IMR-90 (cell line): ENCODE data around the gene CAPN7. TPM values are rescaled to one million over a fixed set of nuclear protein-coding genes. Genes with fewer than 3 reads are reported as not detected.

Source experiments
- ATAC-seq: fragments of 200-7000 bp; cut with Tn5 transposase; 2 replicates; pipeline ENCODE4 v1.9.1; 2020; ENCODE audit warnings: low read depth, mild to moderate bottlenecking, moderate library complexity
- BruUV-seq: library from RNA; stranded (reverse); fragments of 400-500 nt; replicated peaks from 2 replicates; lab custom pipeline; 2021; lab: Mats Ljungman, UMichigan
- CTCF ChIA-PET: fragments of 300-600 bp; formaldehyde crosslinking; extraction: SDS; loops from one replicate; lab custom pipeline; 2021; ENCODE audit warnings: antibody characterized with exemption; lab: Yijun Ruan, JAX
- POLR2A ChIA-PET: fragments of 300-600 bp; sonication (Branson Sonifier 250); formaldehyde crosslinking; loops from one replicate; lab custom pipeline; 2022; ENCODE audit warnings: antibody characterized with exemption; ENCODE audit not compliant: unreplicated experiment; lab: Charles Lee
- DNase-seq: peaks from one replicate; pipeline ENCODE4 v3.0.0; 2013
- H2AFZ ChIP-seq: replicated peaks from 2 replicates; pipeline ENCODE3; 2013; ENCODE audit warnings: low read length, mild to moderate bottlenecking; ENCODE audit not compliant: poor library complexity
- H2AK5ac ChIP-seq: 2 replicates; pipeline ENCODE4 v1.6.1; 2013; ENCODE audit warnings: low read depth, low read length, inconsistent platforms
- H2AK9ac ChIP-seq: replicated peaks from 2 replicates; pipeline ENCODE3; 2013; ENCODE audit warnings: mild to moderate bottlenecking, low read depth, low read length, moderate library complexity; ENCODE audit not compliant: poor library complexity
- H2BK120ac ChIP-seq: 2 replicates; pipeline ENCODE4 v1.6.1; 2013; ENCODE audit warnings: low read depth, low read length, inconsistent platforms
- H2BK15ac ChIP-seq: 3 replicates; pipeline ENCODE4 v1.6.1; 2013; ENCODE audit warnings: low read depth, low read length, inconsistent platforms
- H2BK20ac ChIP-seq: 2 replicates; pipeline ENCODE4 v1.6.1; 2013; ENCODE audit warnings: low read depth, mild to moderate bottlenecking, inconsistent platforms, low read length, moderate library complexity
- H2BK5ac ChIP-seq: 2 replicates; pipeline ENCODE4 v1.6.1; 2013; ENCODE audit warnings: mild to moderate bottlenecking, low read depth, low read length, inconsistent platforms; ENCODE audit not compliant: poor library complexity, severe bottlenecking
- H3K14ac ChIP-seq: replicated peaks from 2 replicates; pipeline ENCODE4 v1.6.1; 2013; ENCODE audit warnings: low read depth, low read length, inconsistent platforms
- H3K18ac ChIP-seq: 2 replicates; pipeline ENCODE4 v1.6.1; 2013; ENCODE audit warnings: low read depth, low read length, control low read depth
- H3K23ac ChIP-seq: 2 replicates; pipeline ENCODE4 v1.6.1; 2013; ENCODE audit warnings: low read depth, low read length, inconsistent platforms
- H3K27ac ChIP-seq: 2 replicates; pipeline ENCODE4 v1.5.1; 2013; ENCODE audit warnings: mild to moderate bottlenecking, control low read depth, low read length; ENCODE audit not compliant: insufficient read depth
- H3K27me3 ChIP-seq: 2 replicates; pipeline ENCODE4 v1.6.1; 2013; ENCODE audit warnings: low read length; ENCODE audit not compliant: control insufficient read depth, insufficient read depth
- H3K36me3 ChIP-seq: 2 replicates; pipeline ENCODE4 v1.6.1; 2013; ENCODE audit warnings: low read length, mixed read lengths; ENCODE audit not compliant: control insufficient read depth, insufficient read depth
- H3K4ac ChIP-seq: 2 replicates; pipeline ENCODE4 v1.6.1; 2013; ENCODE audit warnings: low read depth, low read length, inconsistent platforms
- H3K4me1 ChIP-seq: 2 replicates; pipeline ENCODE4 v1.6.1; 2013; ENCODE audit warnings: low read length, mixed read lengths; ENCODE audit not compliant: control insufficient read depth, insufficient read depth
- H3K4me2 ChIP-seq: 2 replicates; pipeline ENCODE4 v1.6.1; 2013; ENCODE audit warnings: low read depth, mild to moderate bottlenecking, control low read depth, low read length, moderate library complexity
- H3K4me3 ChIP-seq: 2 replicates; pipeline ENCODE4 v1.5.1; 2013; ENCODE audit warnings: low read depth, mild to moderate bottlenecking, control low read depth, low read length, moderate library complexity; ENCODE audit not compliant: insufficient read depth
- H3K56ac ChIP-seq: 2 replicates; pipeline ENCODE4 v1.6.1; 2013; ENCODE audit warnings: low read length, inconsistent platforms; ENCODE audit not compliant: insufficient read depth; ENCODE audit errors: extremely low read depth
- H3K79me1 ChIP-seq, 2 experiments: 2 replicates each; pipeline ENCODE4 v1.6.1; 2013; ENCODE audit warnings: low read length in 2 of 2, inconsistent platforms in 1 of 2, low read depth in 1 of 2
- H3K9ac ChIP-seq: 2 replicates; pipeline ENCODE4 v1.6.1; 2013; ENCODE audit warnings: low read depth, low read length, control low read depth
- H3K9me1 ChIP-seq: 2 replicates; pipeline ENCODE4 v1.6.1; 2013; ENCODE audit warnings: low read length, inconsistent platforms; ENCODE audit not compliant: insufficient read depth
- H3K9me3 ChIP-seq: 2 replicates; pipeline ENCODE4 v1.6.1; 2013; ENCODE audit warnings: low read length; ENCODE audit not compliant: control insufficient read depth, insufficient read depth
- H4K20me1 ChIP-seq: 2 replicates; pipeline ENCODE4 v1.6.1; 2013; ENCODE audit warnings: low read length, inconsistent platforms; ENCODE audit not compliant: insufficient read depth
- H4K5ac ChIP-seq: 2 replicates; pipeline ENCODE4 v1.6.1; 2013; ENCODE audit warnings: mild to moderate bottlenecking, low read depth, low read length, control low read depth
- H4K8ac ChIP-seq, 2 experiments: 2 replicates each; pipeline ENCODE4 v1.6.1; 2013; ENCODE audit warnings: low read depth in 2 of 2, low read length in 2 of 2, control low read depth in 1 of 2, inconsistent platforms in 1 of 2
- H4K91ac ChIP-seq: 2 replicates; pipeline ENCODE4 v1.6.1; 2013; ENCODE audit warnings: low read depth, low read length, inconsistent platforms; ENCODE audit not compliant: insufficient read depth
- BHLHE40 ChIP-seq: fragments of 150-350 bp; IDR thresholded peaks from 2 replicates; pipeline ENCODE4 v1.6.1; 2016; ENCODE audit warnings: mild to moderate bottlenecking, low read depth, low read length
- CEBPB ChIP-seq: IDR thresholded peaks from 2 replicates; pipeline ENCODE4 v1.6.1; 2012; ENCODE audit warnings: low read depth, low read length, improper control_type of control experiment
- CHD1 ChIP-seq: IDR thresholded peaks from 2 replicates; pipeline ENCODE4 v1.6.1; 2012; ENCODE audit warnings: low read depth, low read length, improper control_type of control experiment
- FOS ChIP-seq: fragments of 150-350 bp; IDR thresholded peaks from 2 replicates; pipeline ENCODE4 v1.6.1; 2016; ENCODE audit warnings: low read depth, low read length
- MAFK ChIP-seq: IDR thresholded peaks from 2 replicates; pipeline ENCODE4 v1.6.1; 2012; ENCODE audit warnings: low read depth, low read length, improper control_type of control experiment
- MAZ ChIP-seq: IDR thresholded peaks from 2 replicates; pipeline ENCODE4 v1.6.1; 2012; ENCODE audit warnings: low read depth, mild to moderate bottlenecking, low read length, improper control_type of control experiment, moderate library complexity, borderline replicate concordance
- MXI1 ChIP-seq: IDR thresholded peaks from 2 replicates; pipeline ENCODE4 v1.6.1; 2012; ENCODE audit warnings: low read depth, mild to moderate bottlenecking, low read length, moderate library complexity, borderline replicate concordance
- NFE2L2 ChIP-seq: fragments of 150-350 bp; IDR thresholded peaks from 2 replicates; pipeline ENCODE4 v1.6.1; 2016; ENCODE audit warnings: low read depth, mild to moderate bottlenecking, low read length
- POLR2A ChIP-seq: IDR thresholded peaks from 2 replicates; pipeline ENCODE4 v1.6.1; 2012; ENCODE audit warnings: mild to moderate bottlenecking, low read depth, low read length
- RAD21 ChIP-seq: IDR thresholded peaks from 2 replicates; pipeline ENCODE4 v1.6.1; 2012; ENCODE audit warnings: low read length, improper control_type of control experiment
- RCOR1 ChIP-seq: IDR thresholded peaks from 2 replicates; pipeline ENCODE4 v1.6.1; 2012; ENCODE audit warnings: mild to moderate bottlenecking, low read length, improper control_type of control experiment; ENCODE audit not compliant: insufficient replicate concordance
- RFX5 ChIP-seq: IDR thresholded peaks from 2 replicates; pipeline ENCODE4 v1.8.0; 2012; ENCODE audit warnings: low read depth, mild to moderate bottlenecking, low read length, moderate library complexity
- SMC3 ChIP-seq: fragments of 150-350 bp; IDR thresholded peaks from 2 replicates; pipeline ENCODE4 v1.6.1; 2016; ENCODE audit warnings: low read depth, mild to moderate bottlenecking, antibody characterized with exemption, low read length, moderate library complexity
- WGBS, 2 experiments: methylation state at CpG; one replicate each; pipeline versions ENCODE4 v1.1.5 to v1.1.7; 2013; ENCODE audit warnings: missing lambda C conversion rate in 2 of 2; ENCODE audit not compliant: insufficient read length in 1 of 2; ENCODE audit errors: extremely low coverage in 2 of 2; 5-methylcytosine and 5-hydroxymethylcytosine counted together
- dilution Hi-C: fragments of 300-500 bp; cut with HindIII; formaldehyde crosslinking; loops from one replicate; pipeline ENCODE4 v1.14.3; 2018; ENCODE audit warnings: low sequenced_read_pairs; ENCODE audit not compliant: unreplicated experiment
- in situ Hi-C: fragments of 300-500 bp; cut with MboI; formaldehyde crosslinking; loops from 3 replicates; pipeline ENCODE4 v1.14.3; 2019; ENCODE audit warnings: low sequenced_read_pairs, inconsistent platforms, mixed read lengths
- intact Hi-C: fragments of 100-400 bp; cut with micrococcal nuclease; formaldehyde crosslinking; loops from 2 replicates; pipeline ENCODE4 v1.10.0; 2022
- polyA plus RNA-seq, 3 experiments: library from polyadenylated mRNA; depleted of rRNA; stranded (reverse); fragments of >200 nt; gene quantifications; 2 replicates each; pipeline ENCODE4 v1.2.3, GENCODE V29; 2012; ENCODE audit warnings: low replicate concordance in 1 of 3
- total RNA-seq: library from RNA; depleted of rRNA; stranded (reverse); fragments of >200 nt; gene quantifications from 2 replicates; pipeline ENCODE4 v1.2.3, GENCODE V29; 2012
- TF ChIP-seq, protein P1 (sequence below): fragments of 150-350 bp; IDR thresholded peaks from 2 replicates; pipeline ENCODE4 v1.6.1; 2016; ENCODE audit warnings: low read depth, mild to moderate bottlenecking, low read length, moderate library complexity, borderline replicate concordance
- TF ChIP-seq, protein P2 (sequence below): conservative IDR thresholded peaks from 2 replicates; pipeline ENCODE4 v1.5.1; 2012; ENCODE audit warnings: mild to moderate bottlenecking, low read depth, low read length, improper control_type of control experiment
- TF ChIP-seq, protein P3 (sequence below): fragments of 150-350 bp; IDR thresholded peaks from 2 replicates; pipeline ENCODE4 v1.6.1; 2017; ENCODE audit warnings: mild to moderate bottlenecking, antibody characterized with exemption, low read length, low read depth

CAPN7 gene
- total and polyA plus RNA-seq, 2 of the 4 experiments (the other 2 are of a cell fraction) = 14.5 to 21.3 TPM

DNA sequence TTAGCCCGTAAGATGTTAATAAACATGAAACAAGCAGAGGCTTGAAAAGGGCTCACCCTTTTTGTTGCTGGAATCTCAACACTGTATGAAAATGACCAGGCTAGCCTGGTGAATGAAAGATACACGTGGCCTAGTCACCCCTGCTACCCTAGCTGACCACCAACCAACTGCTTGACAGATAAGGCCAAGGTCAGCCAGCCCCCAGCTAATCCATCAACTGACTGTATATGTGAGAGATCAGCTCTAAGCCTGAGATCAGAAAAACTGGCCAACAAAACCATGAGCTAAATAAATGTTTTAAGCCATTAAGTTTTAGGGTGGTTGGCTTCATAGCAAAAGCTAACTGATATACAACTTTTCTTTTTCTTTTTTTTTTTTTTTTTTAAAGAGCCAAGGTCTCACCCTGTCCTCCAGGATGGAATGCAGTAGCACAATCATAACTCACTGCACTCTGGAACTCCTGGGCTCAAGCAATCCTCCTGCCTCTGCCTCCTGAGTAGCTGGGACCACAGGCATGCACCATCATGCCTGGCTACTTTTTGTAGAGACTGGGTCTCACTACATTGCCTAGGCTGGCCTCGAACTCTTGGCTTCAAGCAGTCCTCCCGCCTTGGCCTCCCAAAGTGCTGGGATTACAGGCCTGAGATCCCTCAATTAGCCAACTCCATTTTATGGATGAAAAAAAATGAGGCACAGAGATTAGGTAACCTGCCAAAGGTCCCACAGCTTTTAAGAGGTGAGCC is 91.7 kb downstream of the CAPN7 start:
- dilution Hi-C loops = no loop called here
- TF ChIP-seq BHLHE40 = no peak
- TF ChIP-seq, protein P1, sequence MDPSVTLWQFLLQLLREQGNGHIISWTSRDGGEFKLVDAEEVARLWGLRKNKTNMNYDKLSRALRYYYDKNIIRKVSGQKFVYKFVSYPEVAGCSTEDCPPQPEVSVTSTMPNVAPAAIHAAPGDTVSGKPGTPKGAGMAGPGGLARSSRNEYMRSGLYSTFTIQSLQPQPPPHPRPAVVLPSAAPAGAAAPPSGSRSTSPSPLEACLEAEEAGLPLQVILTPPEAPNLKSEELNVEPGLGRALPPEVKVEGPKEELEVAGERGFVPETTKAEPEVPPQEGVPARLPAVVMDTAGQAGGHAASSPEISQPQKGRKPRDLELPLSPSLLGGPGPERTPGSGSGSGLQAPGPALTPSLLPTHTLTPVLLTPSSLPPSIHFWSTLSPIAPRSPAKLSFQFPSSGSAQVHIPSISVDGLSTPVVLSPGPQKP = no peak
- no peak for TF ChIP-seq RCOR1
- no peak for TF ChIP-seq FOS
- no peak for TF ChIP-seq NFE2L2
- no peak for TF ChIP-seq POLR2A
- no peak for TF ChIP-seq MAFK
- TF ChIP-seq SMC3 = no peak
- TF ChIP-seq, protein P2, sequence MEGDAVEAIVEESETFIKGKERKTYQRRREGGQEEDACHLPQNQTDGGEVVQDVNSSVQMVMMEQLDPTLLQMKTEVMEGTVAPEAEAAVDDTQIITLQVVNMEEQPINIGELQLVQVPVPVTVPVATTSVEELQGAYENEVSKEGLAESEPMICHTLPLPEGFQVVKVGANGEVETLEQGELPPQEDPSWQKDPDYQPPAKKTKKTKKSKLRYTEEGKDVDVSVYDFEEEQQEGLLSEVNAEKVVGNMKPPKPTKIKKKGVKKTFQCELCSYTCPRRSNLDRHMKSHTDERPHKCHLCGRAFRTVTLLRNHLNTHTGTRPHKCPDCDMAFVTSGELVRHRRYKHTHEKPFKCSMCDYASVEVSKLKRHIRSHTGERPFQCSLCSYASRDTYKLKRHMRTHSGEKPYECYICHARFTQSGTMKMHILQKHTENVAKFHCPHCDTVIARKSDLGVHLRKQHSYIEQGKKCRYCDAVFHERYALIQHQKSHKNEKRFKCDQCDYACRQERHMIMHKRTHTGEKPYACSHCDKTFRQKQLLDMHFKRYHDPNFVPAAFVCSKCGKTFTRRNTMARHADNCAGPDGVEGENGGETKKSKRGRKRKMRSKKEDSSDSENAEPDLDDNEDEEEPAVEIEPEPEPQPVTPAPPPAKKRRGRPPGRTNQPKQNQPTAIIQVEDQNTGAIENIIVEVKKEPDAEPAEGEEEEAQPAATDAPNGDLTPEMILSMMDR = no peak
- no peak for TF ChIP-seq MAZ
- TF ChIP-seq RFX5 = no peak
- no peak for TF ChIP-seq CEBPB
- no peak for TF ChIP-seq RAD21
- TF ChIP-seq, protein P3, sequence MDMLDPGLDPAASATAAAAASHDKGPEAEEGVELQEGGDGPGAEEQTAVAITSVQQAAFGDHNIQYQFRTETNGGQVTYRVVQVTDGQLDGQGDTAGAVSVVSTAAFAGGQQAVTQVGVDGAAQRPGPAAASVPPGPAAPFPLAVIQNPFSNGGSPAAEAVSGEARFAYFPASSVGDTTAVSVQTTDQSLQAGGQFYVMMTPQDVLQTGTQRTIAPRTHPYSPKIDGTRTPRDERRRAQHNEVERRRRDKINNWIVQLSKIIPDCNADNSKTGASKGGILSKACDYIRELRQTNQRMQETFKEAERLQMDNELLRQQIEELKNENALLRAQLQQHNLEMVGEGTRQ = no peak
- no peak for TF ChIP-seq CHD1
- TF ChIP-seq MXI1 = no peak
- no peak for DNase-seq

More for the DNA sequence above, 91.7 kb downstream of the CAPN7 start:
- no peak overlapping the region for H2AFZ ChIP-seq
- H3K4me3 ChIP-seq = no peak overlapping the region
- H3K23ac ChIP-seq = no peak overlapping the region
- H2BK15ac ChIP-seq = no peak overlapping the region
- H3K4me2 ChIP-seq = no peak overlapping the region
- no peaks in the 10 kb centered on the region for H3K9me3 ChIP-seq
- no peaks in the 10 kb centered on the region for H3K36me3 ChIP-seq
- peaks cover 3% of the 10 kb centered on the region; the same call in 1 of the 2 replicates for H3K4me1 ChIP-seq
- H3K14ac ChIP-seq = no peak overlapping the region
- no peak overlapping the region for H3K27ac ChIP-seq
- BruUV-seq = no TSS peak
- H4K20me1 ChIP-seq = no peaks in the 10 kb centered on the region
- no peaks in the 10 kb centered on the region for H3K27me3 ChIP-seq
- ChIA-PET POLR2A (no interaction called here), CTCF (no interaction called here)
- no peak overlapping the region for H2AK9ac ChIP-seq
- no peak overlapping the region for H2BK120ac ChIP-seq
- no peak overlapping the region for H2BK5ac ChIP-seq
- H3K9ac ChIP-seq = no peak overlapping the region
- no peak overlapping the region for H2AK5ac ChIP-seq
- no peak overlapping the region for H3K4ac ChIP-seq
- intact Hi-C loops = no loop called here
- no peak overlapping the region for H2BK20ac ChIP-seq
- no peak overlapping the region for H4K5ac ChIP-seq
- H3K18ac ChIP-seq = no peak overlapping the region
- H3K79me1 ChIP-seq = peaks cover 2 to 4% of the 10 kb centered on the region in 2 experiments; a peak in 1 of 4 replicates
- ATAC-seq = no peak
- no peak overlapping the region for H4K8ac ChIP-seq
- H3K56ac ChIP-seq = no peak overlapping the region
- no CpG with 5 or more reads among the region's 4 CpGs for WGBS, 2 experiments
- in situ Hi-C loops = no loop called here
- peaks cover 8% of the 10 kb centered on the region; the same call in 1 of the 2 replicates for H3K9me1 ChIP-seq
- no peak overlapping the region for H4K91ac ChIP-seq
